Measurements from ENCODE around the gene ACADVL. TPM values are rescaled to one million over a fixed set of nuclear protein-coding genes. Genes with fewer than 3 reads are reported as not detected.

ACADVL gene
- total RNA-seq, 1 experiment from 2014 or later = 558 TPM

GRCh38 chr17:7226721-7227710, 7.3 kb downstream of the ACADVL start:
- POLR2A ChIA-PET (ENCODE audit: unreplicated experiment) = no interaction called here
- peaks cover 19% of the 10 kb centered on the region; the same call in 1 of the 2 replicates for H3K36me3 ChIP-seq (ENCODE audit: low read depth, low read length)
- H3K27ac ChIP-seq (ENCODE audit: low read length) = no peak overlapping the region
- no peak for TF ChIP-seq CTCF (conservative IDR thresholded peaks at IDR 0.05; ENCODE audit: low read depth, low read length)
- TF ChIP-seq EZH2 (IDR thresholded peaks at IDR 0.05; ENCODE audit: low read length, unreplicated experiment) = no peak
- TF ChIP-seq EZH2phosphoT487 (IDR thresholded peaks at IDR 0.05; ENCODE audit: borderline replicate concordance, low read length) = no peak
- no TSS peak for BruUV-seq (replicated peaks)
- CTCF ChIA-PET = no interaction called here
- H3K4me3 ChIP-seq (ENCODE audit: low read length) = no peak overlapping the region
- H2AFZ ChIP-seq (ENCODE audit: low read length) = no peak overlapping the region
- intact Hi-C loops (cut with micrococcal nuclease) = no loop called here
- H3K9me3 ChIP-seq (ENCODE audit: low read length) = no peaks in the 10 kb centered on the region
- no peak overlapping the region for H3K9ac ChIP-seq (ENCODE audit: low read length)
- H3F3A ChIP-seq (ENCODE audit: low read length, unreplicated experiment) = no peaks in the 10 kb centered on the region
- H3K27me3 ChIP-seq (ENCODE audit: low read length) = no peaks in the 10 kb centered on the region
- peaks cover 8% of the 10 kb centered on the region; the same call in 1 of the 2 replicates for H4K20me1 ChIP-seq (ENCODE audit: low read length)
- ATAC-seq = no peak
- no peaks in the 10 kb centered on the region for H3K9me2 ChIP-seq (replicated peaks; ENCODE audit: low read length)
- DNase-seq = no peak
- peaks cover 3% of the 10 kb centered on the region for H3K4me1 ChIP-seq (ENCODE audit: insufficient read depth, low read length)
- no peak overlapping the region for H3K4me2 ChIP-seq (ENCODE audit: low read length)
- H3K79me2 ChIP-seq (ENCODE audit: low read length) = peaks cover 30% of the 10 kb centered on the region

GRCh38 chr17:7228920-7229319, 9.2 kb downstream of the ACADVL start:
- no TSS peak for BruUV-seq (replicated peaks)
- Histone ChIP-seq H3K79me2 (ENCODE audit: low read length) (peaks cover 38% of the 10 kb centered on the region), H3K27ac (ENCODE audit: low read length) (no peak overlapping the region), H3K36me3 (ENCODE audit: low read depth, low read length) (no peaks in the 10 kb centered on the region; the same call in 1 of the 2 replicates), H3K4me1 (ENCODE audit: insufficient read depth, low read length) (peaks cover 10% of the 10 kb centered on the region), H3K9me2 (replicated peaks; ENCODE audit: low read length) (no peaks in the 10 kb centered on the region), H3K4me3 (ENCODE audit: low read length) (no peak overlapping the region), H3K27me3 (ENCODE audit: low read length) (no peaks in the 10 kb centered on the region), H3K4me2 (ENCODE audit: low read length) (no peak overlapping the region), H2AFZ (ENCODE audit: low read length) (no peak overlapping the region), H3K9ac (ENCODE audit: low read length) (no peak overlapping the region), H3K9me3 (ENCODE audit: low read length) (no peaks in the 10 kb centered on the region), H3F3A (ENCODE audit: low read length, unreplicated experiment) (no peaks in the 10 kb centered on the region), H4K20me1 (ENCODE audit: low read length) (peaks cover 8% of the 10 kb centered on the region; the same call in 1 of the 2 replicates)
- ChIA-PET POLR2A (ENCODE audit: unreplicated experiment) (no interaction called here), CTCF (no interaction called here)
- intact Hi-C loops (cut with micrococcal nuclease) = no loop called here
- TF ChIP-seq EZH2 (IDR thresholded peaks at IDR 0.05; ENCODE audit: low read length, unreplicated experiment) = no peak
- TF ChIP-seq CTCF (conservative IDR thresholded peaks at IDR 0.05; ENCODE audit: low read depth, low read length) = no peak
- TF ChIP-seq EZH2phosphoT487 (IDR thresholded peaks at IDR 0.05; ENCODE audit: borderline replicate concordance, low read length) = no peak
- DNase-seq (no peak), ATAC-seq (no peak)

DNA sequence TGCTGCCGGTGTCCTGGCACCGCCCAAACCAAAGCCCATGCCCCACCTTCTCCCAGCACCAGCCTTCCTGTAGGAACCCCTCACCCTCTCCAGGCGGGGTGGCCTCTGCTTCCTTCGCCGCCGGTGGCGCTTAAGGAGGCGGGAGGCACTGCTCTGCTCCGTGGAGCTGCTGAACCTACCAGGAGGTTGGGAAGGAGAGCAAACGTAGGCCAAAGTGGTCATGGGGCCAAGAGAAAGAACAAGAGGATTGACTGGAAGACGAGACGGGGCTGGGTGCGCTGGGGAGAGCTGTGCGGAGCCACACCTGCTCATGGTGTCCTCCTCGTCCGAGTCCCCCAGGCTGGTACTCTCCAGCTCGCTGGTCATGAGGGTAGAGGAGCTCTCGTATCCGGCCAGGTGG, 9.8 kb downstream of the ACADVL start:
- ChIA-PET CTCF (no interaction called here), POLR2A (ENCODE audit: unreplicated experiment) (no interaction called here)
- no peaks in the 10 kb centered on the region for H3K27me3 ChIP-seq (ENCODE audit: low read length)
- H3K36me3 ChIP-seq (ENCODE audit: low read depth, low read length) = no peaks in the 10 kb centered on the region; the same call in 1 of the 2 replicates
- peaks cover 41% of the 10 kb centered on the region for H3K79me2 ChIP-seq (ENCODE audit: low read length)
- ATAC-seq (no peak), DNase-seq (no peak)
- intact Hi-C loops (cut with micrococcal nuclease) = no loop called here
- H2AFZ ChIP-seq (ENCODE audit: low read length) = no peak overlapping the region
- H3F3A ChIP-seq (ENCODE audit: low read length, unreplicated experiment) = no peaks in the 10 kb centered on the region
- peaks cover 11% of the 10 kb centered on the region for H3K4me1 ChIP-seq (ENCODE audit: insufficient read depth, low read length)
- no peak overlapping the region for H3K4me3 ChIP-seq (ENCODE audit: low read length)
- no peak overlapping the region for H3K27ac ChIP-seq (ENCODE audit: low read length)
- no peak for TF ChIP-seq CTCF (conservative IDR thresholded peaks at IDR 0.05; ENCODE audit: low read depth, low read length)
- TF ChIP-seq EZH2 (IDR thresholded peaks at IDR 0.05; ENCODE audit: low read length, unreplicated experiment) = no peak
- no peak for TF ChIP-seq EZH2phosphoT487 (IDR thresholded peaks at IDR 0.05; ENCODE audit: borderline replicate concordance, low read length)
- H3K9ac ChIP-seq (ENCODE audit: low read length) = no peak overlapping the region
- H3K9me3 ChIP-seq (ENCODE audit: low read length) = no peaks in the 10 kb centered on the region
- H4K20me1 ChIP-seq (ENCODE audit: low read length) = peaks cover 8% of the 10 kb centered on the region; the same call in 1 of the 2 replicates
- no peaks in the 10 kb centered on the region for H3K9me2 ChIP-seq (replicated peaks; ENCODE audit: low read length)
- BruUV-seq (replicated peaks) = no TSS peak
- no peak overlapping the region for H3K4me2 ChIP-seq (ENCODE audit: low read length)

All from PC-3 (cell line).